Measurements from ENCODE around the gene MYL11.

GRCh38 chr16:30365200-30365599 lies 9.4 kb upstream of the MYL11 start:
- TF ChIP-seq EZH2 (IDR thresholded peaks at IDR 0.05; ENCODE audit: insufficient read depth, poor library complexity, severe bottlenecking) (no peak), EZH2phosphoT487 (IDR thresholded peaks at IDR 0.05; ENCODE audit: insufficient read depth, low read depth) (no peak)

Measured in GM23248 (cell line).